OCI-LY7 (cell line): Measurements from ENCODE around the gene PPP2R3B.

ENCODE experiments used
- CTCF ChIP-seq: fragments of 200-600 bp; sonication (generic); conservative IDR thresholded peaks from 2 replicates; pipeline ENCODE4 v1.5.1; 2014; ENCODE audit warnings: mild to moderate bottlenecking, antibody characterized with exemption, low read length, moderate library complexity, mixed read lengths
- EZH2phosphoT487 ChIP-seq: fragments of 200-600 bp; sonication (generic); IDR thresholded peaks from 2 replicates; pipeline ENCODE4 v1.6.1; 2018; ENCODE audit warnings: low read depth, borderline replicate concordance, mild to moderate bottlenecking, mixed run types, antibody characterized with exemption, low read length, moderate library complexity, mixed read lengths

- TF ChIP-seq CTCF (no peak), EZH2phosphoT487 (no peak)
Measured at GRCh38 chrX:352582-353314, 34.0 kb downstream of the PPP2R3B start.
